ENCODE results near the gene ITFG2. TPM values are rescaled to one million over a fixed set of nuclear protein-coding genes. Genes with fewer than 3 reads are reported as not detected.
"Not testable (repeated sequence)": the region's sequence is repeated elsewhere in the genome, so short reads cannot be mapped to it uniquely, and the experiment has no call there.

Gene ITFG2
- total RNA-seq, 2 experiments from 2014 or later = 43.5 to 48.2 TPM

DNA sequence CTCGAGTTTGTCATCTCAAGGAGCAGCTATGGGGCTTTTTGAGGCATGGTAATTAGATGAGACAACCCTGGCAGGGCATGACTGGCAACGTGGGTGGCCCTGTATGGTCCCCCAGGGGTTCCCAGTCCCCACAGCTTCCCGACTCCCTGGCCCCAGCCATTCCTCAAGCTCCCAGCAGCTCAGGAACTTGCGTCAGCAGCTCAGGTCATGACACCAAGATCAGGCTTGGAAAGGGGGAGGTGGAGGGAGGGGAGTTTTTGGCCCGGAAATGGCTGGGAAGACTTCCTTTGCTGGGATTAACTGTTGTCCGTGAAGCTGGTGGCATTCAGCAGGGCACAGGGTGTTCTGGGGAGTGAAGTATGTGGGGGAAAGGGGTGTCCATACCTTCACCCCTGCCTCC, 32.8 kb downstream of the ITFG2 start:
- no peak for DNase-seq
- CTCF ChIA-PET = interaction anchor here (1.5 kb wide), 1 partner anchor 9 kb away, joined by 4 read pairs; no protein-coding TSS in a partner anchor
- Mint-ChIP-seq H3K9me3 (no peaks in the 10 kb centered on the region), H3K27ac (no peak overlapping the region), H3K36me3 (ENCODE audit: low read depth) (peaks cover 1% of the 10 kb centered on the region), H3K4me1 (no peaks in the 10 kb centered on the region), H3K4me3 (no peak overlapping the region), H3K27me3 (no peaks in the 10 kb centered on the region)
- POLR2A ChIA-PET = no interaction called here

DNA sequence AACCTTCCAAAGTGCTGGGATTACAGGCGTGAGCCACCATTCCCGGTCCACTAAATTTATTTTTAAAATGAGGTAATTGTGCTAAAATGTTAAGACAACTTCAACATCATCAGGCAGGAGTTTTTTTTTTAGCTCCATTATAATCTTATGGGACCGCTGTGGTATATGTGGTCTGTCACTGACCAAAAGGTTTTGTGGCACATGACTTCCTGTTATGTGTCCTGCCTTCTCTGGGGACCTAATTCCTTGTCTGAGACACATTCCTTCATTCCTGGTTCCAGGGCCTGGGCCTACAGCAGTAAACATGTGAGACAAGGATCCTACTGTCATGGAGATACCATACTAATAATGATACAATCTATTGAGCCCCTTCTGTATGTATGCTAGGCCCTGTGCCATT, 39.5 kb downstream of the ITFG2 start:
- ChIA-PET POLR2A (no interaction called here), CTCF (interaction anchor here (0.6 to 1.1 kb wide), 2 partner anchors 8 to 1820 kb away, joined by 4 read pairs; no protein-coding TSS in a partner anchor)
- H3K27ac Mint-ChIP-seq = no peak overlapping the region
- DNase-seq = no peak
- H3K9me3 Mint-ChIP-seq = no peaks in the 10 kb centered on the region
- H3K27me3 Mint-ChIP-seq = no peaks in the 10 kb centered on the region
- H3K36me3 Mint-ChIP-seq (ENCODE audit: low read depth) = peaks cover 1% of the 10 kb centered on the region
- no peak overlapping the region for H3K4me3 Mint-ChIP-seq
- peaks cover 2% of the 10 kb centered on the region for H3K4me1 Mint-ChIP-seq

DNA sequence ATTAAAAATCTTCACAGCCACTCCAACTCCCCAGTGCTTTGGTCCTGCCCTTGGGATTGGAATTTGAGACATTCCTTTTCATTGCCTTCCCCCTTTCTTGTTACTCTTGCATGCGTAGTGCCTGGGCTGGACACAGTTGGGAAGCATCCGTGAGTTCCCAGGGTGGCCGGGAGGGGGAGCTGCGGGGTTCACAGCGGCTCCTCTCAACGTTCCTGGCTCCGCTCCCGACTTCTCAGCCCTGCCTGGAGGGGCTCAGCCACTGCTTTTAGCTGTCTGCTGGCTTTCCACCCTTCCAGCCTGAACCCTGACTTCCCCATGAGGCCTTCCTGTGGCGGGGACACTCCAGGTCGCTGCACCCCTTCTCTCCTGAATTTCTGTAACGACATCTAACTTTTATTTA, 41.2 kb downstream of the ITFG2 start:
- ChIA-PET POLR2A (no interaction called here), CTCF (interaction anchor here (0.7 to 3.2 kb wide), 8 partner anchors 8 to 224 kb away, joined by 3 to 7 read pairs (median 4); no protein-coding TSS in a partner anchor)
- Mint-ChIP-seq H3K36me3 (ENCODE audit: low read depth) (peaks cover 5% of the 10 kb centered on the region), H3K4me1 (peaks cover 2% of the 10 kb centered on the region), H3K27me3 (no peaks in the 10 kb centered on the region), H3K9me3 (no peaks in the 10 kb centered on the region), H3K27ac (no peak overlapping the region), H3K4me3 (no peak overlapping the region)
- peak; percentile 48 for DNase-seq

DNA sequence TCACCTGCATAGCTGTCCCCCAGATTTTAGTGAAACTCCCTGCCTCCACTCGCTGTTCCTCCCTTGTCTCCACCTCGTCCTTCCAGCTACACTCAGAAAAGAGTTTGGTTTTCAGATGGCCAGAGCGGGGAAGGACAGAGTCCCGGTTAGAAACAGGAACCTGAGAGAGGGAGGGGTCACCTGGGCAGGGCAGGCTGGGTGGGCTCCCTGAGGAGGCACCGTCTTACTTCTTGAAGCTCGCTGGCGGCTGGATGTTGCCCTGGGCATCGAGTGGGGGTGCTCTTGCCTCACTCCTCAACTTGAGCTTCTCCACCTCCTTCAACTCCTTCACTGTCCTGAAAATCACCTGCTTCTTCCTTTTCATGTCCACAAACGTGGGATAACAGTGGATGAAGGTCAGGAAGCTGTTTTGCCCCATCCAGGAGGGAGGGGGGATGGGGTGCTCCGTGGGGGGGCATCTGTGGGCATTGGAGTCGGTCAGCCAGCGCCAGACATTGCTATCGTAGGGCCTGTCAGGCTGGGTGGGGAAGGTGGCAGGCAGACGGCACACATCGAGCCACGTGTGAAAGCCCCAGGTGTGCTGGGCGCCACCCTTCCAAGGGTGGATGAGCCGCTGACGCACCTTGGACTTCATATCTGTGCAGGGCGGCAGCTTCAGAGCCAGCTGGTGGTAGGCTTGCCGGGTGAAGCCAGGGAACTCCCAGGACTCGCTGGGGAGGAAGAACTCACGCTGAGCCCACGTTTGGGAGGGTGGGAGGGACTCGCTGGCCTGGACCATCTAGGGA, 42.4 kb downstream of the ITFG2 start:
- Mint-ChIP-seq H3K4me1 (peaks cover 2% of the 10 kb centered on the region), H3K9me3 (no peaks in the 10 kb centered on the region), H3K27ac (no peak overlapping the region), H3K4me3 (no peak overlapping the region), H3K36me3 (ENCODE audit: low read depth) (peaks cover 16% of the 10 kb centered on the region), H3K27me3 (no peaks in the 10 kb centered on the region)
- DNase-seq = no peak
- ChIA-PET POLR2A (no interaction called here), CTCF (interaction anchor here (1.1 to 3.2 kb wide), 5 partner anchors 10 to 178 kb away, joined by 3 to 7 read pairs (median 4); no protein-coding TSS in a partner anchor)

DNA sequence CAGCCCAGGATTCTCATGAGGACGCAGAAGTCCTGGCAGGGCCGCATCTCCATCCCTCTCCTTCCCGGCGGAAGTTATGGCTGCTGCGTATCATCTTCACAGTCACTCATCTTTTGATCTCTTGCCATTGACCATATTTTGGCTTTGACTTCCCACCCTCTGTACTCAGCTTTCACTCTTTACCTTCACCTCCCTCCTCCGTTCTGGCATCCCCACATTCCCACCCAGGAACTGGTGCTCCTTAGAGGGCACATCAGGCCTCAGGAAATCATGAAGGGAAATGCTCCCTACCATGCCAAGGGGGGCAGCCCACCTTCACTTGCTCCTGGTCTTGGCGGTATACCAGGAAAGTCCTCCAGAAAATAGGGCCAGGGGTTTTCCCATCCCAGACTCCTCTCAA, 43.1 kb downstream of the ITFG2 start:
- Mint-ChIP-seq H3K27ac (no peak overlapping the region), H3K9me3 (no peaks in the 10 kb centered on the region), H3K36me3 (ENCODE audit: low read depth) (peaks cover 22% of the 10 kb centered on the region), H3K4me3 (no peak overlapping the region), H3K4me1 (peaks cover 2% of the 10 kb centered on the region), H3K27me3 (no peaks in the 10 kb centered on the region)
- ChIA-PET POLR2A (no interaction called here), CTCF (interaction anchor here (3.2 kb wide), 1 partner anchor 89 kb away, joined by 7 read pairs; no protein-coding TSS in a partner anchor)
- no peak for DNase-seq

DNA sequence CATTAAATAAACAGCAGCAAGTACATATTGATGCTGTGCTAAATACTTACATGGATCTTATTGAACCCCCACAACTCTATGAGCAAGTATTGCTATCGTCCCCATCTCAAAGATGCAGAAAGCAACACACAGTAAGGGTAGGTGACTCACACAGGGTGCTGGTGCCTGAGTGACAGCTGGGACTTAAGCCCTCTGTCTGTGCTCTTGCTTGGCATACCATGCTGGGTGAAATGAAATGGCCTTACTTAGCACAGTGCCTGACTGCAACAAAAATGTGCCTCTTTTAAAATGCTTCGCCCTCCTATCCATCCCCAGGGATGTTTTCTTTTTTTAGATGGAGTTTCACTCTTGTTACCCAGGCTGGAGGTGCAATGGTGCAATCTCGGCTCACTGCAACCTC, 43.6 kb downstream of the ITFG2 start:
- no peaks in the 10 kb centered on the region for H3K27me3 Mint-ChIP-seq
- ChIA-PET CTCF (interaction anchor here (0.6 kb wide), 1 partner anchor 19 kb away, joined by 6 read pairs; no protein-coding TSS in a partner anchor), POLR2A (no interaction called here)
- peaks cover 2% of the 10 kb centered on the region for H3K4me1 Mint-ChIP-seq
- no peak overlapping the region for H3K4me3 Mint-ChIP-seq
- H3K27ac Mint-ChIP-seq = no peak overlapping the region
- H3K36me3 Mint-ChIP-seq (ENCODE audit: low read depth) = peaks cover 23% of the 10 kb centered on the region
- H3K9me3 Mint-ChIP-seq = no peaks in the 10 kb centered on the region
- DNase-seq = no peak

DNA sequence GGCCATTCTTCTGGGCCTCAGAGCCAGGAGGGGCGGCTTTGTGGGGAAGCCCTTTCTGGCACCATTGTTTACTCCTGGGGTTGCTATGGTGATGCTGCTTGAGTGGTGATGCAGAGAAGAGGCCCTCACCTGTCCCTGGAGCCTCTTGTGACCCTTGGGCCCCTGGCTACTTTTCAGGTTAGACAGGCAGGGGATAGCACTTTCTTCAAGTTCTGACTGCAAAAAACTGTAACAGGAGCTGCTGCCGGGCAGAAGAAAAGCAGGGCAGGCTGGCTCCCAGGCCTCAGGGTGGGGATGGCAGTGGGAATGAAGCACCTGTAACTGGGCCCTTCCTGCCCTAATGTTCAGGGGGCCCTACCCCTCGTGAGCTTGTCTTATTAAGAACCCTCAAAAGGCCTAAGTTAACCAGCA, 44.6 kb downstream of the ITFG2 start, which contains the start of gene TEX52:
TEX52 (minus strand) TSS at position 19 of the 411 bp plus-strand sequence; CDS start at position 6, 13 bp downstream.
- Mint-ChIP-seq H3K9me3 (no peaks in the 10 kb centered on the region), H3K36me3 (ENCODE audit: low read depth) (peaks cover 29% of the 10 kb centered on the region), H3K4me3 (no peak within 1 kb of the TSS), H3K4me1 (peaks cover 2% of the 10 kb centered on the region), H3K27ac (peak within 1 kb of the TSS; percentile 31), H3K27me3 (no peaks in the 10 kb centered on the region)
- no peak for DNase-seq
- CTCF ChIA-PET = interaction anchor here (1.3 kb wide), 2 partner anchors 11 to 44 kb away, joined by 3 to 9 read pairs; partner anchors contain the start of gene ITFG2
- POLR2A ChIA-PET = no interaction called here

DNA sequence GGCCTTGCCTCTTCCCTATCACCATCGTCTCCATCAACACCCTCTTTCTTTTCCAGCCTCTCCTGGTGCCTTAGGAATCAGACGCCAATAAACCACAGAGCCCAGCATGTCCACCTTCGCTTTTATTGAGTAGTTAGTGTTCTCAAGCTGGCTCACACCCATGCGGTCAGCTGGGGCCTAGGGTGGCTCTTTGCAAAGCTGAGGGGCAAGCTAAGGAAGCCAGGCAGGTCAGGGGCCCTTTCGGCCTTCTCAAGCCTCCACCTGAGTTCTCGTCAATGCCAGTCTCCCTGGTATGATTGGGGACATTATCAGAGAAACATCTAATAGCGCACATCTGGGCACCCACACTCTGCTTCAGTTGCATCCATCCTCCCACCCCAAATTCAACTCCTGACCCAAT, 45.1 kb downstream of the ITFG2 start:
- Mint-ChIP-seq H3K27ac (no peak overlapping the region), H3K27me3 (no peaks in the 10 kb centered on the region), H3K4me1 (peaks cover 2% of the 10 kb centered on the region), H3K36me3 (ENCODE audit: low read depth) (peaks cover 31% of the 10 kb centered on the region), H3K4me3 (no peak overlapping the region), H3K9me3 (no peaks in the 10 kb centered on the region)
- CTCF ChIA-PET = interaction anchor here (1.3 kb wide), 2 partner anchors 10 to 44 kb away, joined by 3 to 9 read pairs; partner anchors contain the start of gene ITFG2
- DNase-seq = no peak
- POLR2A ChIA-PET = no interaction called here

DNA sequence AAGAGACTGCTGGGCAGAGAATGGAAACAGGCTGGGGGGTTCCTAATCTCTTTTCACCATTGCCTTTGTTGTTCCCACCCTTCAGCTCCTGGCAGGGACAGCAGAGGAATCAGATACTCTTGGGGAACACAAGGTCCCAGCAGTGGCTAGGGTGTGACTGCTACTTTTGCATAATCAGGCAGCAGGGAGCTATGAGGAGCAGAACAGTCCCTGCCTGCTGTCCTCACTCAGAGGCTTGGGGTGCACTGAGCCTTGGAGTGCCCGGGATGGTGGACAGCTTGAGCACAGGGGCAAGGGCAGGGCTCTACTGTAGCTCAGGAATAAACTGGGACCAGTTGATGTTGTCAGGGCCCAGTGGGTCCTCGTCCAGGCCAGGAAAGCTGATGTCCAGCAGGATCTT, 45.9 kb downstream of the ITFG2 start:
- H3K36me3 Mint-ChIP-seq (ENCODE audit: low read depth) = peaks cover 38% of the 10 kb centered on the region
- H3K27ac Mint-ChIP-seq = no peak overlapping the region
- no peaks in the 10 kb centered on the region for H3K9me3 Mint-ChIP-seq
- CTCF ChIA-PET = interaction anchor here (1.3 kb wide), 1 partner anchor 10 kb away, joined by 9 read pairs; no protein-coding TSS in a partner anchor
- no peak for DNase-seq
- no peak overlapping the region for H3K4me3 Mint-ChIP-seq
- peaks cover 2% of the 10 kb centered on the region for H3K4me1 Mint-ChIP-seq
- POLR2A ChIA-PET = no interaction called here
- H3K27me3 Mint-ChIP-seq = no peaks in the 10 kb centered on the region

DNA sequence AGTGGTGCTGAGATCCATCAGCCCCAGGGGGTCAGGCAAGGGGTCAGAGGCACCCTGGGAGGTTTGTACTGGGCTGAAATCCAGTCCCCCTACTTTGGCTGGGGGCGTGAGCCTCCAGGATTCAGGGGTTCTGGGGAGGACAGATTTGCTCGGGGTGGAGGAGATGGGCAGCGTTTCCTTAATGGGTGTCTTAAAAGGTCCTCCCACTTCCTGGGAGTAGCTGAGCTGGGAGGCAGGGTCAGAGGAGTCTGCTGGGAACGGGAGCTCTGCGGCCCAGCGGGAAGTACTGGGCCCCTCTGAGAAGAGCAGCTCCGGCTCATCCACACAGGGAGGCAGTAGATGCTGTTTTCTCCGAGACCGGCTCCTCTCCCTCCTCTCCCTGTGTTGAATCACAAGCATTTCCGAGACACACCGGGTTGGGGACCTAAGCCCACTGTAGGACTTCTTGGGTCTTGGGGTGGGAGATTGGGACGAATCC, 46.5 kb downstream of the ITFG2 start:
- peaks cover 40% of the 10 kb centered on the region for H3K36me3 Mint-ChIP-seq (ENCODE audit: low read depth)
- CTCF ChIA-PET = no interaction called here
- H3K9me3 Mint-ChIP-seq = no peaks in the 10 kb centered on the region
- H3K4me1 Mint-ChIP-seq = peaks cover 2% of the 10 kb centered on the region
- H3K27ac Mint-ChIP-seq = no peak overlapping the region
- no peak for DNase-seq
- no peaks in the 10 kb centered on the region for H3K27me3 Mint-ChIP-seq
- no peak overlapping the region for H3K4me3 Mint-ChIP-seq
- POLR2A ChIA-PET = no interaction called here

DNA sequence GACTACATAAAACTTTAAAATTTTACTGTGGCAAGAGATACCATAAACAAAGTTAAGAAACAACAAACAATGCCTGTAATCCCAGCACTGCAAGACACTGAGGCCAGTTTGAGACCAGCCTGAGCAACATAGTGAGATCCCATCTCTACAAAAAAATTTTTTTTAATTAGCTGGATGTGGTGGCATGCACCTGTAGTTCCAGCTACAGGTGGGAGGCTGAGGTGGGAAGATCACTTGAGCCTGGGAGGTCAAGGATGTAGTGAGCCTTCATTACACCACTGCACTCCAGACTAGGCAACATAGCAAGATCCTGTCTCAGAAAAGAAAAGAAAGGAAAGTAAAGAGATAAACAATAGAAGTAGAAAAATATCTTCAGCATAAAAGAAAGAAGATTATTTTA, 47.7 kb downstream of the ITFG2 start:
- CTCF ChIA-PET = interaction anchor here (1.3 kb wide), 1 partner anchor 18 kb away, joined by 3 read pairs; no protein-coding TSS in a partner anchor
- peak overlapping the region; percentile 31 for H3K27ac Mint-ChIP-seq
- peaks cover 52% of the 10 kb centered on the region for H3K36me3 Mint-ChIP-seq (ENCODE audit: low read depth)
- no peaks in the 10 kb centered on the region for H3K27me3 Mint-ChIP-seq
- DNase-seq = no peak
- POLR2A ChIA-PET = no interaction called here
- peaks cover 2% of the 10 kb centered on the region for H3K4me1 Mint-ChIP-seq
- no peaks in the 10 kb centered on the region for H3K9me3 Mint-ChIP-seq
- H3K4me3 Mint-ChIP-seq = no peak overlapping the region

DNA sequence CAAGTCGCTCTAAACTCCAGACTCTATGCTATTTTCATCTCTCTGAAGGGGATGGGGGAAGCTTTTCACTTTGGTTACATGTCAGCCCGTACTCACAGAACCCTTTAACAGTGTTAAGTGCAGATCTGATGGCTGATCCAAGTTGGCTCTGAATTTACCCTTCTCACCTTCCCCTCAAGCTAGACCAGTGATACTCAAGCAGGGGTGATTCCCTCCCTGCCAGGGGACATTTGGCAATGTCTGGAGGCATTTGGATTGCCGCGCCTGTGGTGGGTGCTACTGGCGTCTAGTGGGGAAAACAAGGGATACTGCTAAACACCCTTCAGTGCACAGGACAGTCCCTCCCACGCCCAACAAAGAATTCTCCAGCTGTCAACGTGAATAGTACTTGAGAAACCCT, 50.4 kb downstream of the ITFG2 start:
- Mint-ChIP-seq H3K27me3 (no peaks in the 10 kb centered on the region), H3K4me1 (peaks cover 3% of the 10 kb centered on the region), H3K4me3 (no peak overlapping the region), H3K27ac (no peak overlapping the region), H3K36me3 (ENCODE audit: low read depth) (peaks cover 67% of the 10 kb centered on the region), H3K9me3 (no peaks in the 10 kb centered on the region)
- POLR2A ChIA-PET = no interaction called here
- DNase-seq = no peak
- CTCF ChIA-PET = interaction anchor here (0.7 to 1.4 kb wide), 2 partner anchors 11 to 15 kb away, joined by 5 read pairs; no protein-coding TSS in a partner anchor

DNA sequence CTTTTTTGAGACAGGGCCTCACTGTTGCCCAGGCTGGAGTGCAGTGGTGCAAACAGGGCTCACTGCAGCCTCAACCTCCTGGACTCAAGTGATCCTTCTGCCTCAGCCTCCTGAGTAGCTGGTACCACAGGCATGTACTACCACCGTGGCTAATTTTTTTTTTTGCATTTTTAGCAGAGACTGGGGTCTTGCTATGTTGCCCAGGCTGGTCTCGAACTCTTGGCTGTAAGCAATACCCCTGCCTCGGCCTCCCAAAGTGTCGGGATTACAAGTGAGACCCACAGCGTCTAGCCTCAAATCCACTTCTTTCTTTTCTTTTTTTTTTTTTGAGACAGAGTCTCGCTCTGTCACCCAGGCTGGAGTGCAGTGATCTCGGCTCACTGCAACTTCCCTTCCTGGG, 50.9 kb downstream of the ITFG2 start:
- Mint-ChIP-seq H3K27ac (peak overlapping the region; percentile 36), H3K36me3 (ENCODE audit: low read depth) (peaks cover 67% of the 10 kb centered on the region)
- H3K27me3 Mint-ChIP-seq, POLR2A ChIA-PET, DNase-seq, H3K9me3 Mint-ChIP-seq, H3K4me3 Mint-ChIP-seq, H3K4me1 Mint-ChIP-seq: not testable (repeated sequence)
- CTCF ChIA-PET = interaction anchor here (0.7 to 1.4 kb wide), 3 partner anchors 11 to 185 kb away, joined by 3 to 5 read pairs (median 5); no protein-coding TSS in a partner anchor
